Chondrocyte (in vitro differentiated cells): ENCODE measurements around the gene CPXM1. TPM values are rescaled to one million over a fixed set of nuclear protein-coding genes. Genes with fewer than 3 reads are reported as not detected.

Source experiments
- DNase-seq: peaks from one replicate; pipeline ENCODE4 v3.0.0; 2021; ENCODE audit warnings: mixed read lengths, low spot score
- H3K27ac Mint-ChIP-seq: one replicate; pipeline ENCODE4 v1.8.0; 2021; ENCODE audit warnings: mild to moderate bottlenecking, moderate library complexity, mixed read lengths; ENCODE audit not compliant: unreplicated experiment
- H3K27me3 Mint-ChIP-seq: 2 replicates; pipeline ENCODE4 v1.8.0; 2021; ENCODE audit warnings: low read depth, mixed read lengths
- H3K36me3 Mint-ChIP-seq: 2 replicates; pipeline ENCODE4 v1.8.0; 2021; ENCODE audit warnings: low read depth, mixed read lengths
- H3K4me1 Mint-ChIP-seq: 2 replicates; pipeline ENCODE4 v1.8.0; 2021; ENCODE audit warnings: low read depth, mild to moderate bottlenecking, mixed read lengths
- H3K4me3 Mint-ChIP-seq: one replicate; pipeline ENCODE4 v1.8.0; 2021; ENCODE audit warnings: mild to moderate bottlenecking, moderate library complexity, mixed read lengths; ENCODE audit not compliant: unreplicated experiment
- H3K9me3 Mint-ChIP-seq: 2 replicates; pipeline ENCODE4 v1.8.0; 2021; ENCODE audit warnings: low read depth, mixed read lengths
- CTCF ChIP-seq: fragments of 200-600 bp; sonication (generic); IDR thresholded peaks from 2 replicates; pipeline ENCODE4 v1.5.0; 2021; ENCODE audit warnings: antibody characterized with exemption, mild to moderate bottlenecking, moderate library complexity
- total RNA-seq: library from RNA; stranded (reverse); gene quantifications from 3 replicates; pipeline ENCODE4 v1.2.1, GENCODE V29; 2021

Gene CPXM1
- total RNA-seq, 1 donor from 2014 or later = 6.3 TPM

DNA sequence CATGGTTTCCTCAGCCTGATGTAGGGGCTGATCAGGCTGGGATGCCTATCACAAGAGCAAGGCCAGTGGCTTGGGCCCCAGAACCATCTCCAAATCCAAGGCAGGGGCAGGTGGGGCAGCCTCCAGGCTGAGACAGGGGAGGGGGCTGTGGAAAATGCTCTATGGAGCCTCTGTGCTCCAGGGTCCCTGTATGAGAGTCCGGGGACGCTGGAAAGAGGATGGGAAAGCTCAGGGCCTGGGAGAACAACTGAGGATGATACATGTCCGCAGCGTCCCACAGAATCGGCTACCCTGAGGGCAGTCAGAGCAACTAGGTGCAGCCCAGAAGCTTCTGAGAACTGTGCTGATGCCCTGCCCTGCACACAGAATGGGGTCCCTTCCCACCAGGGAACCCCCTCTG, 43.4 kb downstream of the CPXM1 start:
- Mint-ChIP-seq H3K27me3 (peaks cover 57% of the 10 kb centered on the region), H3K4me3 (no peak overlapping the region), H3K4me1 (peaks cover 5% of the 10 kb centered on the region), H3K9me3 (no peaks in the 10 kb centered on the region), H3K27ac (no peak overlapping the region), H3K36me3 (no peaks in the 10 kb centered on the region)
- no peak for DNase-seq
- no peak for TF ChIP-seq CTCF

DNA sequence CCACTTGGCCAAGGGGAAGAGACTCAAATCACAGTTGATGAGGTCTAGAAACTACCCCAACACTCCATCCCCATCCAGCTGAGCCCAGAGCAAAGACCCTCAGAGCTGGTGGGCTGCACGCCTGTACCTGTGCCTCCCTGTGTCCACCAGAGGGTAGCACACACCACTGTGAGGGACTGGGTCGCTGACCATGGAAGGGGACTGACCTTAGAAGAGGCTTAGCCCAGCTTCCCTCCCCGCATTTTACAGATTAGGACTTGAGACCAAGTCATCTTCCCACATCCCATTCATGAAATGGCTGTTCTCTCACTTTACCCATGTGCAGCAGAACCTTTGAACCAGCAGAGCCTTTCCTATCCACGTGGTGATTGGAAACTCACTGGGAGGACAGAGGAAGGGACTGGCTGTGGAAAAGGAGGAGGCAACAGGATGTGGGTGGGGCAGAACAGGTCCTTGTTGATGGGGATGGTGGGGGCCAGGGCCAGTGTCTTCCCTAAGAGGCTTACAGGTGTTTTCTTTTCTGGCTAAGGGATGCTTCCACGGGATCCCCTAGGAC, 44.3 kb downstream of the CPXM1 start:
- no peak overlapping the region for H3K27ac Mint-ChIP-seq
- DNase-seq = no peak
- no peaks in the 10 kb centered on the region for H3K9me3 Mint-ChIP-seq
- peak; percentile 92 for TF ChIP-seq CTCF
- H3K36me3 Mint-ChIP-seq = no peaks in the 10 kb centered on the region
- H3K27me3 Mint-ChIP-seq = peaks cover 54% of the 10 kb centered on the region
- H3K4me3 Mint-ChIP-seq = no peak overlapping the region
- H3K4me1 Mint-ChIP-seq = peaks cover 9% of the 10 kb centered on the region

- TF ChIP-seq CTCF = no peak
- peaks cover 54% of the 10 kb centered on the region for H3K27me3 Mint-ChIP-seq
- no peak for DNase-seq
- no peak overlapping the region for H3K4me3 Mint-ChIP-seq
- no peaks in the 10 kb centered on the region for H3K36me3 Mint-ChIP-seq
- H3K4me1 Mint-ChIP-seq = peaks cover 15% of the 10 kb centered on the region
- H3K27ac Mint-ChIP-seq = no peak overlapping the region
- no peaks in the 10 kb centered on the region for H3K9me3 Mint-ChIP-seq
Measured at GRCh38 chr20:2755451-2756055, 44.9 kb downstream of the CPXM1 start.

DNA sequence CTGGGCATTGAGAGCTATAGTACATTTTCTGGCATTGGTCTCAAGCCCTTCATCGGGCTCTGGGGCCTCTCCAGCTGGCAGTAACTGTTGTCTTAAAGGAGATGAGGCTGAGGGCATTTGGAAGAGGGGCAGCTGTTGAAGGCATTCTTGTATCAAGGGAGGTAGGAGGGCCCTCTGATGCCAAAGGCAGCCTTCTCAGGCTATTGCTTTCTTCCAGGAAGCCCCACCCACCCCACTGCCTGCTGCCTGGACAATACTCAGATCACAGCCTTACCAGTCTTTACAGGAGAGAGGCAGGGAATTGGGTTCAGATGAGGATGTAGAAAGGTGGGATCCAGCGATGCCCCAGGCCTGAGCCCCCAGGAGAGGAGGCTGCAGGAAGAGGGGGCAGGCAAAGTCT, 46.0 kb downstream of the CPXM1 start:
- DNase-seq = no peak
- H3K4me3 Mint-ChIP-seq = no peak overlapping the region
- H3K9me3 Mint-ChIP-seq = no peaks in the 10 kb centered on the region
- peaks cover 63% of the 10 kb centered on the region for H3K27me3 Mint-ChIP-seq
- no peak overlapping the region for H3K27ac Mint-ChIP-seq
- TF ChIP-seq CTCF = no peak
- H3K4me1 Mint-ChIP-seq = peaks cover 20% of the 10 kb centered on the region
- peaks cover 2% of the 10 kb centered on the region for H3K36me3 Mint-ChIP-seq

DNA sequence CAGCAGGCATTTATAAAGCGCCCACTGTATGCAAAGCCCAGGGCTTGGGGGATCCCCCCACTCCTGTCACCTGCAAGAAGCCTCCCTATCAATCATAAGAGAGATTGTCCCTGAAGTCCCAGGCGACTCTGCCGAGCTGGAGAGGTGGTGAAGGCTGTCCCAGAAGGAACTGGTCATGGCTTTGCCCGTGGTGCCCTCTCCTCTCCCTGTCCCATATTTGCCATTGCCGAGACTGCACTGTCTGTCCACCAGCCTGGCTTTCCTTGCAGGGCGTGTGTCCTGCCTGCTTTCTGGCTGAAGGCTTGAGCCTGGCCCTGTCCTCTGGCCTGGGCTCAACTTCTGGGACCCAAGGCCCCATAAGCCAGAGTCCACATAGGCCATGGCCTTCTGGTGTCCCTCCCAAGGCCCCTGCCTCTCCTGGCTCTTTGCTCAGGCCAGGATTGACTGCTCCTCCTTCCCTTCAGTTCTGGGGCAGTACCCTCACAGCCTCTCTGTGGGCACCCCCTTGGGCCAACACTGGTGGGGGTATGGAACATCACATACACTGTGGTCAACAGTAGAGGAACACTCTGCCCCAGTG, 46.9 kb downstream of the CPXM1 start:
- Mint-ChIP-seq H3K27me3 (peaks cover 63% of the 10 kb centered on the region), H3K27ac (no peak overlapping the region), H3K4me1 (peaks cover 20% of the 10 kb centered on the region), H3K4me3 (no peak overlapping the region), H3K36me3 (peaks cover 2% of the 10 kb centered on the region), H3K9me3 (no peaks in the 10 kb centered on the region)
- no peak for DNase-seq
- no peak for TF ChIP-seq CTCF
